GM12864 (cell line): ENCODE data around the gene DCLK1.

Experiments
- DNase-seq: peaks from one replicate; pipeline ENCODE4 v3.0.0-alpha.2; 2011; ENCODE audit warnings: low read depth
- H3K4me3 ChIP-seq: 2 replicates; pipeline ENCODE4 v1.5.1; 2011; ENCODE audit warnings: mild to moderate bottlenecking, low read depth, low read length, control low read depth
- TF ChIP-seq, protein P1 (sequence below): IDR thresholded peaks from 2 replicates; pipeline ENCODE4 v1.5.1; 2011; ENCODE audit warnings: low read depth, mild to moderate bottlenecking, moderate library complexity, low read length, control low read depth, inconsistent platforms; ENCODE audit errors: missing control alignments

DCLK1 gene

DNA sequence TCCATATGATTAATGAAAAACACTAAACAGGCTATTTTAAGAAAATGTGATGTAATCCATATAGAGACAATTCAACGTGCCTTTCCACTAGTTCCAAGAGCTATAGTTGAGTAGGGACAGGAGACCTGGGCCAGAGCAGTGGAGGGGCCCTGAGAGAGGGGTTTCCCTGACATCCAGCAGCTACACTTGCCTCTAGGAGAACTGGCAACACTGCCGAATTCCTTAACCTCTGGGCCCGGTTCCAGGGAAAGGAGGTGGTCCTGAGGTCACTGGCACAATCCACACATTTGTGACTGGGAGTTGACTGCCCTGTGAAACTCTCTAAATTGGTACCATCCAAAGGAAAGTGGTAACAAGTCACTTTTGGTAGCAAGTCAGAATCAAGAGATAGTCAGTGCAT is 264.4 kb downstream of the DCLK1 start:
- DNase-seq = no peak
- no peak overlapping the region for H3K4me3 ChIP-seq
- TF ChIP-seq, protein P1, sequence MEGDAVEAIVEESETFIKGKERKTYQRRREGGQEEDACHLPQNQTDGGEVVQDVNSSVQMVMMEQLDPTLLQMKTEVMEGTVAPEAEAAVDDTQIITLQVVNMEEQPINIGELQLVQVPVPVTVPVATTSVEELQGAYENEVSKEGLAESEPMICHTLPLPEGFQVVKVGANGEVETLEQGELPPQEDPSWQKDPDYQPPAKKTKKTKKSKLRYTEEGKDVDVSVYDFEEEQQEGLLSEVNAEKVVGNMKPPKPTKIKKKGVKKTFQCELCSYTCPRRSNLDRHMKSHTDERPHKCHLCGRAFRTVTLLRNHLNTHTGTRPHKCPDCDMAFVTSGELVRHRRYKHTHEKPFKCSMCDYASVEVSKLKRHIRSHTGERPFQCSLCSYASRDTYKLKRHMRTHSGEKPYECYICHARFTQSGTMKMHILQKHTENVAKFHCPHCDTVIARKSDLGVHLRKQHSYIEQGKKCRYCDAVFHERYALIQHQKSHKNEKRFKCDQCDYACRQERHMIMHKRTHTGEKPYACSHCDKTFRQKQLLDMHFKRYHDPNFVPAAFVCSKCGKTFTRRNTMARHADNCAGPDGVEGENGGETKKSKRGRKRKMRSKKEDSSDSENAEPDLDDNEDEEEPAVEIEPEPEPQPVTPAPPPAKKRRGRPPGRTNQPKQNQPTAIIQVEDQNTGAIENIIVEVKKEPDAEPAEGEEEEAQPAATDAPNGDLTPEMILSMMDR = no peak

DNA sequence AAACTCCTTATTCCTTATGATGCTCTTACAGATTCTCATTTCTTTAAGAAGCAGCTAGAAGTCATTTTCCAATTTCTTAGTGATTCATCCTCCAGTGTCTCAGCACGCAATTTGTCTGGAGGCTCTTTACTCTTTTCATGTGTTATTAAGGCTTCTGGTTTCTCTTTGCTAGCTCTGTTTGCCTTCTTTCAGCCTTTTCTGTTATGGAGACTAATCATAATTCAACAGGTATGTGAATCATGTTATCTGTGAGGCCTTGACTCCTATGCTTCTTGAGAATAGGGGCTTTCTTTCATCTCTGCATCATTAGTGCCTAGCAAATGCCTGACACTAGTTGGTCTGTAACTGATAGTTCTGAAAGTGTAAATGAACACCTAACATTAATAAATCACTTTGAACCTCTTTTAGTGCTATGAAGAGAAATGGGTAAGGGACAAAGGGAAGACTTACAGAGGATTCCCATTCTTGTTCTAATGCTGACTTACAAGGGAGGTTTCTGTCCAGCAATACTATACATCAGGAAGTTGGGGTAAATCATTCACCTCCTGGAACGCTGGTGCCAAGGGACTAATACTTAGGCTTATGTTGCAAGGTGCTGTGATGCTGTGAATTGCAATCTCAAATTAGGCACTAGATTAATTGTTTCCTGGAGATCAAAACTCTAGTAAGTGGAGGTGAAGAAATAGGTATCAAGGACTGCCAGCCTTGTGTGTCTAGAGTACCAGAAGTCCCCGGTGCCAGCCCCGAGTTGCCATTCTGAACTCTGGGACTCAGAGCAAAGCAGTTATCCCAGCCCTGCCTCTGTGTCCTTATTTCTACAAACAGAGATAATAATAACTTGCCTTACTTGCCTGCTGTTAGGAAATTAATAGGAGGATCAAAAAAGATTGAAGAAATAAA is 265.6 kb downstream of the DCLK1 start:
- TF ChIP-seq, protein P1 = no peak
- DNase-seq = no peak
- H3K4me3 ChIP-seq = no peak overlapping the region

DNA sequence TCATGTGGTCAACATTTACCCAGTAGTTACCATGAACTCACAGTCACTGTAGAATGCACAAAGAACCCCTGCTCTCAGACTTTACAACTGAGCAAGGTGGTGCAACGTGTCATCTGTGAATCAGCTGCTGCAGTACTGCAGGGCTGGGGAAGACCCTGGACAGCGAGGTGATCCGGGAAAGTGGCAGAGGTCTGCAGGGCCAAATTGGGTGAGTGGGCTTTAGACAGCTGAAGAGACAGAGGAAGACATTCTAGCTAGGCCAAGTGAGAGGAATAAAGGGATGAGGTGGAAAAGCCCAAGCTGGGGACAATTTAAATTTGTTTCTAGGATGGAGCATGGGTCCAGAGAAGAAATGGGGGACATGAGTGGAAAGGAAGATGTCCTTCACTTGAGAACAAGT is 270.5 kb downstream of the DCLK1 start:
- no peak for DNase-seq
- no peak overlapping the region for H3K4me3 ChIP-seq
- TF ChIP-seq, protein P1 = no peak

DNA sequence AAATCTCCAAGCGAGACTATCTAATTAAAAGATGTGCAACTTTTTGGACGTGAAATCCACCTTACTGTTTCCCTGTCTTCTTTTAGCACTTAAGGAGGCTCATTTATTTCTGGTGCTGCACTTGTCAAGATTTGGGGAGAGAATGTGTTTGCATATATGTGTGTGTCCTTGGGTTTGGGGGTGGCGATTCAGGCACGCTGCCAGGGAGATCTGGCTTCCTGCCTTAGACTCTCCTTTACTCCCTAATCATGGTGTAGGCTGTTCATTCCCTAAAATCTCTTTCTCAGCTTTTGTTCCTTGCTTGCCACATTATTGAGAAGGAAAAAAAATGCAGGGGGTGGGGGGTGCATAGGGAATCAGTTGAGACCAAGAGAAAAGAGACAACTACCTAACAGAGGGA is 271.2 kb downstream of the DCLK1 start:
- TF ChIP-seq, protein P1 = no peak
- no peak for DNase-seq
- no peak overlapping the region for H3K4me3 ChIP-seq

DNA sequence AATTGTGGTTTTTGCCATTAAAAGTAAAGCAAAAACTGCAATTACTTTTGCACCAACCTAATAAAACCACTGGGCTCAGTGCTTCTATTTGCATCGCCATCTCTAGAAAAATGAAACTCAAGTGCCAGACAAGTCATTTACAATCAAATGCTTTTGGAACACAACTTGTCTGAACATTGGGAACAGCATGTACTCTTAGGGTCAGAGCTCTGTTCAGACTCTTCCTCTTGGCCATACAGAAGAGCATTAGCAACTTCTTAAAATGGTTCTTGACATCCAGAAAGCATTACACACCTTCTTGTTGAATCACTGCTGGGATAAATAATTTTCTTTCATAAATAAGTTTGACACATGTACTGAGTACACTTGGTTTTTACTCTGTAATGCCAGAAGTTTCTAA is 272.5 kb downstream of the DCLK1 start:
- no peak for DNase-seq
- TF ChIP-seq, protein P1 = no peak
- no peak overlapping the region for H3K4me3 ChIP-seq

DNA sequence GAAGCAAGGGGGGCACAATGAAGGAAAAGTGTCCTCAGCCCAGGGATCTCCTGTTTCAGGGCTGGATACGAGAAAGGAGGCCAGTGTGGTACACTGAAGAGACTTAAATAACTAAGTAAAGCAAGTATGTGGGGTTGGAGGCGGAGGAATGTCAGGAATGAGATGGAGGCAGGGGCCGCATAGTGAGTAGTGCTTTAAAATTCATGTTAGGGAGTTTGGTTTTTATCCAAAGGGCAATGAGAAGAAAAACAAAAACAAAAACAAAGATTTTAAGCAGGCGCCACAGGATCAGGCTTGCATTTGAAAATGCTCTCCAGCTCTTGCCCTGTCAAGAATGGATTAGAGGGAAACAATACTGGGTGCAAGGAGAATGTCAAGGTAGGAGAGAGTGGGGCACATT is 273.4 kb downstream of the DCLK1 start:
- DNase-seq = no peak
- TF ChIP-seq, protein P1 = no peak
- H3K4me3 ChIP-seq = no peak overlapping the region
